Measurements from ENCODE around the gene B3GALT6.

Gene B3GALT6

GRCh38 chr1:1232796-1233566, 944 bp downstream of the B3GALT6 start:
- DNase-seq (ENCODE audit: low spot score), result no peak

GRCh38 chr1:1233567-1233892, 1.5 kb downstream of the B3GALT6 start:
- DNase-seq (ENCODE audit: low spot score), result no peak

GRCh38 chr1:1234180-1234808, 2.3 kb downstream of the B3GALT6 start:
- DNase-seq (ENCODE audit: low spot score), result no peak

- no peak for DNase-seq (ENCODE audit: low spot score)
These were observed 3.1 kb downstream of the B3GALT6 start for GRCh38 chr1:1235016-1235744.

GRCh38 chr1:1236176-1236763, 4.2 kb downstream of the B3GALT6 start:
- DNase-seq (ENCODE audit: low spot score), result no peak

- no peak for DNase-seq (ENCODE audit: low spot score)
These were observed 5.2 kb downstream of the B3GALT6 start for GRCh38 chr1:1236945-1237873.

GRCh38 chr1:1237874-1238701, 6.1 kb downstream of the B3GALT6 start:
- no peak for DNase-seq (ENCODE audit: low spot score)

GRCh38 chr1:1238702-1239178, 6.7 kb downstream of the B3GALT6 start:
- no peak for DNase-seq (ENCODE audit: low spot score)

- no peak for DNase-seq (ENCODE audit: low spot score)
These were observed 7.2 kb downstream of the B3GALT6 start for GRCh38 chr1:1239227-1239613.

- DNase-seq (ENCODE audit: low spot score), result no peak
These were observed 7.7 kb downstream of the B3GALT6 start for GRCh38 chr1:1239614-1240347.

GRCh38 chr1:1240348-1240732, 8.3 kb downstream of the B3GALT6 start:
- DNase-seq (ENCODE audit: low spot score), result no peak

- DNase-seq (ENCODE audit: low spot score), result no peak
These were observed 9.0 kb downstream of the B3GALT6 start for GRCh38 chr1:1240822-1241587.

- no peak for DNase-seq (ENCODE audit: low spot score)
These were observed 9.7 kb downstream of the B3GALT6 start for GRCh38 chr1:1241588-1242219.

GRCh38 chr1:1242461-1243265, 10.6 kb downstream of the B3GALT6 start:
- no peak for DNase-seq (ENCODE audit: low spot score)

- DNase-seq (ENCODE audit: low spot score), result no peak
These were observed 11.2 kb downstream of the B3GALT6 start for GRCh38 chr1:1243266-1243660.

- no peak for DNase-seq (ENCODE audit: low spot score)
These were observed 11.8 kb downstream of the B3GALT6 start for GRCh38 chr1:1243807-1244191.

GRCh38 chr1:1244192-1244811, 12.3 kb downstream of the B3GALT6 start:
- no peak for DNase-seq (ENCODE audit: low spot score)

All from activated CD4-positive, alpha-beta T cell treated with anti-CD3 and anti-CD28 coated beads, Interleukin-2, Interleukin-4, amounts not matched to agents 100 ng/mL and 50 ng/mL, durations not matched to agents 16 hours and 8 hours (primary cell).